ENCODE data around the gene KRTAP4-11.
"Not testable (repeated sequence)": the region's sequence is repeated elsewhere in the genome, so short reads cannot be mapped to it uniquely, and the experiment has no call there.

The KRTAP4-11 gene

GRCh38 chr17:41123292-41123990 is 5.3 kb upstream of the KRTAP4-11 start:
- DNase-seq = not testable (repeated sequence)

GRCh38 chr17:41121742-41122141 is 3.6 kb upstream of the KRTAP4-11 start:
- DNase-seq = no peak

GRCh38 chr17:41119696-41120690 is 1.8 kb upstream of the KRTAP4-11 start:
- DNase-seq = not testable (repeated sequence)

GRCh38 chr17:41118721-41119120 is 548 bp upstream of the KRTAP4-11 start:
- DNase-seq = no peak

DNA sequence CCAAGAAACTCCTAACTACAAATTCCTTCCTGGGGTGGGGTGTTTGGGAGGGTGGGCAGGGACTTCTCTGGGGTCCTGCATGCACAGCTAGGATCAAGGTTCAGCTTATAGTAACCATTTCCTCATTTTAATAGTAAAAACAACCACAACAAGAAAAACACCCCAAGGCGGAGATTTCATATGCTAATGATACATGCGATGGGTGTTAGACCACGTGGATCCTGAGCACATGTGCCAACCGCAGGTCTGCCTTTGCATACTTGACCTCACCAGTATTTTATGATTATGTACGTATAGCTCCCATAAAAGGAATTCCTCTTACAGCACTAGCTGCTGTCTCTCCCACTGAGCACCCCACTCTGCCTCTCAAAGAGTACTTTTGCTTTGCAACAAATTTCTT is 1.9 kb downstream of the KRTAP4-11 start:
- DNase-seq = no peak

- DNase-seq = no peak
These were observed 6.9 kb downstream of the KRTAP4-11 start for GRCh38 chr17:41111151-41111885.

- DNase-seq = not testable (repeated sequence)
These were observed 9.3 kb downstream of the KRTAP4-11 start for GRCh38 chr17:41108728-41109386.

- DNase-seq = no peak
These were observed 10.2 kb downstream of the KRTAP4-11 start for GRCh38 chr17:41107941-41108450.

GRCh38 chr17:41105347-41105746 is 12.8 kb downstream of the KRTAP4-11 start, which contains the start of gene KRTAP4-9:
TSS of gene KRTAP4-9 (plus strand) at chr17:41105389. CDS start at chr17:41105389, 0 bp downstream.
- DNase-seq = not testable (repeated sequence)

DNA sequence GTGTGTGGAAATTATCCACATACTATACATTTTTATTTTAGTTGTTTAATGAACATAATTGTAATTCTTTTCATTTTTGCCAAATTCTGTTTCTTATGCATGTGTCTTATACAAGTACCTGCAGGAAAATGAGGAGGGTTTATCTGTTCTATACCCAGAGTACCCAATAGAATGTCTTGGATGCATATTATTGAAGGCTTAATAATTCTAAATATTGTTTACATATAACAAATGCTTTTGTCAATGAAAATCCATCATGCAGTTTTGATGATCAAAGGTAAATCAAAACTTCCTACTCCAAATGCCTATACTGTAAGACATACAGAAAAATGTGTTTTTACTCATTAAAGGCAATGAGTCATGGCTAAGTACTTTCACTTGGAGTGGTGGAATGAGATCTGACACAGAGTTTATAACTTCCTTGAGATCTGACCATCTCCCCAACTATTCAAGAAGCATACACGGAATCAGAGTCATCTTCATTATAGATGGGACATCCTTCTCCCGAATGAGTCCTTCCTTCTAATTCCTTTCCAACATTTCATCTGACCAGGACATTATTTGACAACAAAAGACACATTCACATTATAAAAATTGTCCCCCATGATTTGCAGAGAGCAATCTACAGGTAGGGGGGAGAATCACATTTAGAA is 13.7 kb downstream of the KRTAP4-11 start:
- DNase-seq = not testable (repeated sequence)

DNA sequence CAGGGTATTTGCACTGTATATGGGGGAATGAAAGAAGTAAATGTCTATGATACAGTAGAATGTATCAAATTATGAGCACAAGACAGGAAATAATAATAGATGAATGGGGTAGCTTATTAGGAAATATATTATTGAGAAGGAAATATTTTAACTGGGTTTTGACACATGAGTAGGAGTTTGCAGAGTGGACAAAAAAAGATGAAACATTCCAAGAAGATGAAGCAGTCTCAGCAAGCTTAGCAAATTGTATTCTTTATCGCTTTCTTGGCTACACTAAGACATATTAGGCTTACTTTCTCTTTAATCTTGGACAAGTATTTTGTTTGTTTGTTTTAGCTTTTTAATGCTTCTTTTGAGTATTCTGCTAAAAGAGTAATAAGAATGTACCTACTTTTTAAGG is 14.3 kb downstream of the KRTAP4-11 start:
- no peak for DNase-seq

- DNase-seq = no peak
These were observed 16.4 kb downstream of the KRTAP4-11 start, which contains the start of gene KRTAP4-16 for GRCh38 chr17:41101586-41102259. TSS of gene KRTAP4-16 (minus strand) at chr17:41102209. CDS start at chr17:41102209, 0 bp downstream.

GRCh38 chr17:41099682-41100480 is 18.3 kb downstream of the KRTAP4-11 start:
- DNase-seq = not testable (repeated sequence)

GRCh38 chr17:41098481-41098880 is 19.7 kb downstream of the KRTAP4-11 start:
- DNase-seq = no peak

DNA sequence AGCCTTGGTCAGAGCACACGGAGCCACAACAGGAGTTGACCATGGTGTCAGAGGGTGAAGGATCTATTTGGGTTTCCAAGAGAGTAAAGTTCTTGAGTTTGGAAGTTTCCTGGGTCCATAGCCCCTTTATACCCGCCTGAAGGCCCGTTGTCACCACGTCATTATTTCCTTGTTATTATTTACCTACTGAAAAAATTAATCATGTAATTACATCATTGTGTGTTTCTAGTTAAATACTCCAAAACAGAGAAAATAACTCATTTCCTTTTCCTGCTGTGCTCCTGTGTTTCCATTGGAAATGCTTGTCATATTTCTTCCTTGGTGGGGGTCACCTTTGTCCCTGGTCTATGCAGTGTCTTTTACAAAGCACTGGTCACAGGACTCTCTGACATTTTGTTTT is 20.1 kb downstream of the KRTAP4-11 start, which contains the start of gene KRTAP4-8:
Gene KRTAP4-8, minus strand, starts transcription at position 101 of the 400 bp plus-strand sequence. Its CDS starts 58 bp downstream, at position 43.
- no peak for DNase-seq

DNA sequence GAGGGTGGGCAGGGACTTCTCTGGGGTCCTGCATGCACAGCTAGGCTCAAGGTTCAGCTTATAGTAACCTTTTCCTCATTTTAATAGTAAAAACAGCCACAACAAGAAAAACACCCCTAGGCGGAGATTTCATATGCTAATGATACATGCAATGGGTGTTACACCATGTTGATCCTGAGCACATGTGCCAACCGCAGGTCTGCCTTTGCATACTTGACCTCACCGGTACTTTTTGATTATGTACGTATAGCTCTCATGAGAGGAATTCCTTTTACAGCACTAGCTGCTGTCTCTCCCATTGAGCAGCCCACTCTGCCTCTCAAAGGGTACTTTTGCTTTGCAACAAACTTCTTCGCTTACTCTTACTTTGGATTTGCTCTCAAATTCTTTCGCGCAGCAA is 22.1 kb downstream of the KRTAP4-11 start:
- DNase-seq = no peak

DNA sequence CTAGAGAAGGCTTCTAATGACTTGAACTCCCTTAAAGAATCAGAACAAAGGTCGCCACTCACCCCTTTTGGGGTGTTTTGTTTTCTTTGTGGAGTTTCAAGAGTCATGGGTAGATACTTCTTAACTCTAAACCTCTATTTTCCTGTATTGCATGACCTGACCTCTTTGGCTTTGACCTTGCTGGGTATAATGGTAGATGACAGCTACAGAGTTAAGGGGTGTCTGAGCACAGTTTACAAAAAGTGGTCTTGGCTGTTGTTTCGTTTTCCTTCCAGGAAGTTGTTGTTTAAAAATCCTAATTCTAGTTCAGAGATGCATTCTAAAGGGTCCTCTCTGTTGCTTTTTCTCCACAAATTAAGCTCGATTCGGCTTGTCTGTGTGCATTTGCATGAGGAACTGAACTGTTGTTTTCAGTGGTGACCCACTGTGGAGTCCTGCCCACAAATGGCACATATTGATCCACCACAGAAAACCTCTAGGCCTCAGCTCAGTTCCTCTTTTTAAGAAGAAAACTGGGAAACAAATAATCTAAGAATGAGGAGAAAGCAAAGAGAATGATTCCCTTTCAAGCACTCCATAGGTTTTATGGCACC is 29.3 kb downstream of the KRTAP4-11 start:
- DNase-seq = not testable (repeated sequence)

DNA sequence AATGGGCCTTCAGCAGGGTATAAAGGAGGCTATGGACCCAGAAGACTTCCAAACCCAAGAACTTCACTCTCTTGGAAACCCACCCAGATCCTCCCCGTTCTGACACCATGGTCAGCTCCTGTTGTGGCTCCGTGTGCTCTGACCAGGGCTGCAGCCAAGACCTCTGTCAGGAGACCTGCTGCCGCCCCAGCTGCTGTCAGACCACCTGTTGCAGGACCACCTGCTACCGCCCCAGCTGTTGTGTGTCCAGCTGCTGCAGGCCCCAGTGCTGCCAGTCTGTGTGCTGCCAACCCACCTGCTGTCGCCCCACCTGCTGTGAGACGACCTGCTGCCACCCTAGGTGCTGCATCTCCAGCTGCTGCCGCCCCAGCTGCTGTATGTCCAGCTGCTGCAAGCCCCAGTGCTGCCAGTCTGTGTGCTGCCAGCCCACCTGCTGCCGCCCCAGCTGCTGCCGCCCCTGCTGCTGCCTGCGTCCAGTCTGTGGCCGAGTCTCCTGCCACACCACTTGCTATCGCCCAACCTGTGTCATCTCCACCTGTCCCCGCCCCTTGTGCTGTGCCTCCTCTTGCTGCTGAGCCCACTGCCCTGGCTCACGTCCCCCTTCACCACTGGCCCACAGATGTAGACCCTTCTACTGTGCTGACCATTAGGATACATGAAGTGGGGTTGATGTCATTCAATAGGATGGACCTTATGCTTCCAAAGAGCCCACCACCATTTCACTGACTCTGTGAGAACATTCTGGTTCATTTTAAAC is 33.9 kb downstream of the KRTAP4-11 start, which contains the start of gene KRTAP4-7:
Gene KRTAP4-7, plus strand, starts transcription at position 51 of the 757 bp plus-strand sequence. Its CDS starts 57 bp downstream, at position 108.
- DNase-seq = not testable (repeated sequence)

Measured in activated T-cell treated with anti-CD3 and anti-CD28 coated beads, Interleukin-2, amount 50 U/mL, for 1 hour (primary cell).